H1 (cell line): ENCODE measurements around the gene MCFD2. TPM values are rescaled to one million over a fixed set of nuclear protein-coding genes. Genes with fewer than 3 reads are reported as not detected.

ENCODE experiments used
- CTCF ChIA-PET: fragments of 300-600 bp; sonication (Branson Sonifier 250); formaldehyde crosslinking; loops from one replicate; lab custom pipeline; 2021; ENCODE audit not compliant: partially characterized antibody; lab: Charles Lee
- POLR2A ChIA-PET: fragments of 300-600 bp; sonication (Branson Sonifier 250); formaldehyde crosslinking; loops from one replicate; lab custom pipeline; 2021; ENCODE audit warnings: inconsistent platforms; ENCODE audit not compliant: partially characterized antibody; lab: Charles Lee
- DNase-seq, 2 experiments: peaks; one replicate each; pipeline versions ENCODE4 v3.0.0 to v3.0.0-alpha.2; 2010 to 2022; ENCODE audit warnings: low spot score in 2 of 2, low read depth in 1 of 2, mixed read lengths in 1 of 2
- FAIRE-seq: peaks from 2 replicates; lab custom pipeline; 2011; peaks lifted over from hg19 to GRCh38; lab: Jason Lieb, UNC
- H2AFZ ChIP-seq: 2 replicates; pipeline ENCODE4 v1.8.1; 2012; ENCODE audit warnings: low read length, inconsistent platforms
- H2AK5ac ChIP-seq: 2 replicates; pipeline ENCODE4 v1.6.1; 2013; ENCODE audit warnings: low read depth, low read length
- H2BK120ac ChIP-seq: replicated peaks from 2 replicates; pipeline ENCODE3; 2013; ENCODE audit warnings: low read depth, low read length, inconsistent platforms
- H2BK12ac ChIP-seq: 2 replicates; pipeline ENCODE4 v1.6.1; 2013; ENCODE audit warnings: low read depth, low read length
- H2BK15ac ChIP-seq: 2 replicates; pipeline ENCODE4 v1.6.1; 2013; ENCODE audit warnings: low read length
- H2BK20ac ChIP-seq: 2 replicates; pipeline ENCODE4 v1.6.1; 2013; ENCODE audit warnings: low read length
- H2BK5ac ChIP-seq: 2 replicates; pipeline ENCODE4 v1.6.1; 2013; ENCODE audit warnings: low read depth, low read length
- H3K14ac ChIP-seq: 2 replicates; pipeline ENCODE4 v1.6.1; 2013; ENCODE audit warnings: inconsistent platforms; ENCODE audit not compliant: insufficient read length
- H3K18ac ChIP-seq: 2 replicates; pipeline ENCODE4 v1.6.1; 2013; ENCODE audit warnings: low read length; ENCODE audit errors: extremely low read depth
- H3K23ac ChIP-seq: 2 replicates; pipeline ENCODE4 v1.6.1; 2013; ENCODE audit warnings: inconsistent platforms; ENCODE audit not compliant: insufficient read length
- H3K23me2 ChIP-seq: 2 replicates; pipeline ENCODE4 v1.6.1; 2013; ENCODE audit warnings: low read depth, low read length
- H3K27ac ChIP-seq: 2 replicates; pipeline ENCODE4 v1.6.1; 2011; ENCODE audit warnings: low read depth, low read length, inconsistent platforms
- H3K27me3 ChIP-seq, 4 experiments: replicated peaks in 1 of 4; 1 replicate in 1 of 4; 2 replicates in 3 of 4; pipeline versions ENCODE4 v1.6.1 to v1.8.1; 2011 to 2013; ENCODE audit warnings: low read length in 3 of 4, mild to moderate bottlenecking in 3 of 4, inconsistent platforms in 2 of 4, mixed read lengths in 2 of 4, moderate library complexity in 1 of 4; ENCODE audit not compliant: control insufficient read depth in 3 of 4, insufficient read depth in 3 of 4; ENCODE audit errors: extremely low read depth in 1 of 4
- H3K36me3 ChIP-seq, 4 experiments: 2 replicates each; pipeline versions ENCODE4 v1.6.1 to v1.8.1; 2011 to 2013; ENCODE audit warnings: mild to moderate bottlenecking in 4 of 4, low read length in 3 of 4, moderate library complexity in 2 of 4, control low read depth in 1 of 4, inconsistent platforms in 1 of 4; ENCODE audit not compliant: insufficient read depth in 4 of 4, control insufficient read depth in 2 of 4
- H3K4ac ChIP-seq: replicated peaks from 2 replicates; pipeline ENCODE3; 2013; ENCODE audit warnings: low read length, low read depth, mixed read lengths, inconsistent platforms; ENCODE audit not compliant: insufficient read length
- H3K4me1 ChIP-seq, 4 experiments: replicated peaks in 1 of 4; 1 replicate in 1 of 4; 2 replicates in 3 of 4; pipeline versions ENCODE4 v1.6.1 to v1.8.1; 2011 to 2013; ENCODE audit warnings: low read length in 3 of 4, inconsistent platforms in 2 of 4, mixed read lengths in 1 of 4; ENCODE audit not compliant: insufficient read depth in 4 of 4, control insufficient read depth in 3 of 4
- H3K4me2 ChIP-seq, 2 experiments: 2 replicates each; pipeline versions ENCODE4 v1.6.1 to v1.8.1; 2011 to 2013; ENCODE audit warnings: low read depth in 2 of 2, low read length in 2 of 2, control low read depth in 1 of 2, inconsistent platforms in 1 of 2, mild to moderate bottlenecking in 1 of 2; ENCODE audit not compliant: insufficient read depth in 1 of 2
- H3K4me3 ChIP-seq, 4 experiments: fragments of 200-600, 300-600 bp in 1 of 4; sonication (generic), shearing (Covaris generic), sonication (Bioruptor Twin) in 1 of 4; 2 replicates each; pipeline versions ENCODE4 v1.5.1 to v1.8.1; 2011 to 2016; ENCODE audit warnings: low read length in 4 of 4, low read depth in 3 of 4, control low read depth in 2 of 4, inconsistent platforms in 2 of 4, mild to moderate bottlenecking in 2 of 4, mixed read lengths in 1 of 4, moderate library complexity in 1 of 4; ENCODE audit not compliant: insufficient read depth in 2 of 4; ENCODE audit errors: extremely low read depth in 1 of 4
- H3K56ac ChIP-seq: replicated peaks from 2 replicates; pipeline ENCODE3; 2013; ENCODE audit warnings: low read depth, mild to moderate bottlenecking, mixed read lengths, low read length, inconsistent platforms; ENCODE audit not compliant: insufficient read length
- H3K79me1 ChIP-seq: 2 replicates; pipeline ENCODE4 v1.6.1; 2013; ENCODE audit warnings: low read depth, low read length, control low read depth
- H3K79me2 ChIP-seq, 2 experiments: 2 replicates each; pipeline versions ENCODE4 v1.6.1 to v1.8.1; 2012 to 2013; ENCODE audit warnings: low read length in 2 of 2, mild to moderate bottlenecking in 2 of 2, inconsistent platforms in 1 of 2; ENCODE audit not compliant: insufficient read depth in 2 of 2, control insufficient read depth in 1 of 2
- H3K9ac ChIP-seq, 4 experiments: replicated peaks in 1 of 4; 1 replicate in 1 of 4; 2 replicates in 3 of 4; pipeline versions ENCODE4 v1.6.1 to v1.8.1; 2011 to 2013; ENCODE audit warnings: low read depth in 3 of 4, low read length in 3 of 4, control low read depth in 2 of 4, mild to moderate bottlenecking in 2 of 4, moderate library complexity in 2 of 4, inconsistent platforms in 1 of 4; ENCODE audit errors: extremely low read depth in 1 of 4
- H3K9me3 ChIP-seq, 2 experiments: 2 replicates each; pipeline versions ENCODE4 v1.6.1 to v1.8.1; 2012 to 2013; ENCODE audit warnings: mild to moderate bottlenecking in 2 of 2, moderate library complexity in 2 of 2, control low read depth in 1 of 2, inconsistent platforms in 1 of 2, low read depth in 1 of 2, low read length in 1 of 2, mixed read lengths in 1 of 2; ENCODE audit not compliant: insufficient read depth in 2 of 2
- H4K20me1 ChIP-seq, 2 experiments: replicated peaks in 1 of 2; 2 replicates each; pipeline versions ENCODE3 to v1.8.1; 2011 to 2013; ENCODE audit warnings: inconsistent platforms in 2 of 2, low read length in 2 of 2, mild to moderate bottlenecking in 1 of 2; ENCODE audit not compliant: insufficient read depth in 2 of 2, control insufficient read depth in 1 of 2
- H4K5ac ChIP-seq: 2 replicates; pipeline ENCODE4 v1.6.1; 2013; ENCODE audit warnings: low read length, low read depth, mixed read lengths, inconsistent platforms; ENCODE audit not compliant: insufficient read length
- H4K8ac ChIP-seq: 2 replicates; pipeline ENCODE4 v1.8.0; 2013; ENCODE audit warnings: mild to moderate bottlenecking, moderate library complexity, low read length, inconsistent platforms; ENCODE audit not compliant: insufficient read depth; ENCODE audit errors: extremely low read depth
- H4K91ac ChIP-seq: replicated peaks from 2 replicates; pipeline ENCODE3; 2013; ENCODE audit warnings: low read length, mixed read lengths, inconsistent platforms; ENCODE audit not compliant: insufficient read length
- NRF1 ChIP-seq: IDR thresholded peaks from 2 replicates; pipeline ENCODE4 v1.6.1; 2011; ENCODE audit warnings: mild to moderate bottlenecking, low read depth, low read length, improper control_type of control experiment
- WGBS, 2 experiments: shearing (Covaris generic) in 1 of 2; methylation state at CpG; one replicate each; pipeline versions ENCODE4 v1.1.6 to v1.1.7; 2013 to 2015; ENCODE audit warnings: low lambda C conversion rate in 2 of 2, mixed read lengths in 2 of 2, inconsistent platforms in 1 of 2, low coverage in 1 of 2, missing lambda C conversion rate in 1 of 2; ENCODE audit not compliant: insufficient replicate concordance in 2 of 2, insufficient coverage in 1 of 2, insufficient read length in 1 of 2; ENCODE audit errors: extremely low coverage in 1 of 2, missing lambda C conversion rate in 1 of 2; 5-methylcytosine and 5-hydroxymethylcytosine counted together
- polyA plus RNA-seq, 7 experiments: library from polyadenylated mRNA; depleted of rRNA in 3 of 7; stranded (reverse) in 5 of 7; unstranded in 2 of 7; fragments of >200 nt in 5 of 7; fragments of 200-250 nt in 2 of 7; gene quantifications; 1 replicate in 5 of 7; 2 replicates in 1 of 7; 4 replicates in 1 of 7; pipeline versions ENCODE4 v1.2.1 to v1.2.3, GENCODE V29; 2011 to 2013; ENCODE audit warnings: missing spikeins in 2 of 7, mixed read lengths in 2 of 7
- total RNA-seq: library from RNA; stranded (reverse); fragmentation: NEBNext Ultra II Directional; extraction: Animal tissue kit (Norgen Biotek cat#: 25700); gene quantifications from 2 replicates; pipeline ENCODE4 v1.2.1, GENCODE V29; 2021

The MCFD2 gene
- total and polyA plus RNA-seq, 2 of the 8 experiments (the other 6 are each of a cell fraction or from before 2014, with no cell fraction given): 35.2 to 76.2 TPM

DNA sequence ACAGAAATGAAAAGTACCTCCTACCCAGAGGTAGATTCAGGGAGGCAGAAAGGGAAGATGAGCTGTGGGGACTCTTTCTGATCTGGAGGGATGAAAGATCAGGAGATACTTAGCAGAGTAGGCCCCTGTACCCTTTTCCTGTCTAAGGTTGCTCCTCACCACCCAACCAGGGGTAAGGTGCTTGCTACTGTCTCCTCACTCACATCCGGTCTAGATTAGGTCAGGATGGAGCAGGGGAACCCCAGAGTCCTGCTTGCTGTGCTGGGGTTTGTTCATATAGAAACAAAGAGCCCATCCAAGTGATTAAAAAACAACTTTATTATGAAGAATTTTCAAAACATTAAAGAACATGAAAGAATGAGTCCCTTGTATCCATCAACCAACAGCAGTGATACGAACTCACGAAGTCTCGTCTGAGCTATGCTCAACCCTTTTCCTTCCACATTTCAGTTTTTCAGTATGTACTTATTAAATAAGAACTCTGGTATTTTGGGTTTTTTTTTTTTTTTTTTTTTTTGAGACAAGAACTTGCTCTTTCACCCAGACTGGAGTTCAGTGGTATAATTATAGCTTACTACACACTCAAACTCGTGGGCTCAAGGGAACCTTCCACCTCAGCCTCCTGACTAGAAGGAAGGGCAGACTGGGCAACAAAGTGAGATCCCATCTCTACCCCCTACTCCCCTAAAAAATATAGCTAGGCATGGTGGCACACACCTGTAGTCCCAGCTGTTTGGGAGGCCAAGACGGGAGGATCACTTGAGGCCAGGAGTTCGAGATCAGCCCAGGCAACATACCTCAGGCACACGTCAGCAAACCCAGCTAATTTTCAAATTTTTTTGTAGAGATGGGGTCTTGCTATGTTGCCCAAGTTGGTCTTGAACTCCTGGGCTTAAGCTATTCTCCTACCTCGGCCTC lies 28.5 kb upstream of the MCFD2 start:
- no peak overlapping the region for H3K14ac ChIP-seq
- H4K5ac ChIP-seq: no peak overlapping the region
- H3K27ac ChIP-seq: no peak overlapping the region
- no peak overlapping the region for H2AFZ ChIP-seq
- no peaks in the 10 kb centered on the region for H3K9me3 ChIP-seq
- no peak overlapping the region for H3K23ac ChIP-seq
- peaks cover 3 to 8% (median 3%) of the 10 kb centered on the region in 4 experiments for H3K4me1 ChIP-seq
- no peak overlapping the region for H3K4ac ChIP-seq
- POLR2A ChIA-PET: interaction anchor here (0.8 to 2.2 kb wide), 3 partner anchors 17 to 251 kb away, joined by 3 to 5 read pairs (median 4); no protein-coding TSS in a partner anchor
- peaks cover 0 to 7% (median 2%) of the 10 kb centered on the region in 4 experiments; a peak in 4 of 7 replicates for H3K27me3 ChIP-seq
- no peak overlapping the region for H2BK12ac ChIP-seq
- H3K23me2 ChIP-seq: peaks cover 7% of the 10 kb centered on the region
- H2BK5ac ChIP-seq: no peak overlapping the region
- no peak overlapping the region for H3K56ac ChIP-seq
- no peak overlapping the region for H4K8ac ChIP-seq
- no peak overlapping the region for H3K4me2 ChIP-seq
- no peak overlapping the region for H3K9ac ChIP-seq
- no peak overlapping the region for H2BK120ac ChIP-seq
- DNase-seq: no peak
- no peaks in the 10 kb centered on the region for H3K36me3 ChIP-seq
- H2BK20ac ChIP-seq: no peak overlapping the region
- peaks cover 9% of the 10 kb centered on the region for H3K79me1 ChIP-seq
- H2AK5ac ChIP-seq: no peak overlapping the region
- H3K79me2 ChIP-seq: no peaks in the 10 kb centered on the region
- no peak overlapping the region for H3K18ac ChIP-seq
- CTCF ChIA-PET: interaction anchor here (0.6 to 1.2 kb wide), 7 partner anchors 14 to 261 kb away, joined by 3 to 5 read pairs (median 3); no protein-coding TSS in a partner anchor
- H4K91ac ChIP-seq: no peak overlapping the region
- no peak for FAIRE-seq
- H4K20me1 ChIP-seq: peaks cover 0 to 2% of the 10 kb centered on the region in 2 experiments
- 91% methylated on average over 9 of the region's 9 CpGs; no CpG with 5 or more reads in 1 of the 2 experiments for WGBS, 2 experiments
- no peak overlapping the region for H2BK15ac ChIP-seq
- no peak for TF ChIP-seq NRF1
- H3K4me3 ChIP-seq: no peak overlapping the region
